HepG2 (cell line): ENCODE data around the gene MGAT4C.

ENCODE experiments used
- BORCS8-MEF2B ChIP-seq: sonication (generic); formaldehyde crosslinking; IDR thresholded peaks from 2 replicates; pipeline ENCODE4 v1.8.0; 2022; ENCODE audit warnings: mild to moderate bottlenecking, missing genetic modification reagents
- CEBPB ChIP-seq: IDR thresholded peaks from 2 replicates; pipeline ENCODE4 v1.6.1; 2011; ENCODE audit warnings: low read depth, low read length, improper control_type of control experiment, borderline replicate concordance
- CTCF ChIP-seq: sonication (generic); formaldehyde crosslinking; IDR thresholded peaks from 2 replicates; pipeline ENCODE4 v1.5.0; 2020; ENCODE audit warnings: mild to moderate bottlenecking, missing genetic modification reagents, moderate library complexity
- FOXJ3 ChIP-seq: sonication (generic); formaldehyde crosslinking; IDR thresholded peaks from 2 replicates; pipeline ENCODE4 v1.4.0; 2020; ENCODE audit warnings: missing genetic modification reagents, mild to moderate bottlenecking, borderline replicate concordance
- NFATC3 ChIP-seq: sonication (generic); formaldehyde crosslinking; IDR thresholded peaks from 2 replicates; pipeline ENCODE4 v1.5.1; 2020; ENCODE audit warnings: mild to moderate bottlenecking, missing genetic modification reagents
- NFYB ChIP-seq: sonication (generic); formaldehyde crosslinking; IDR thresholded peaks from 2 replicates; pipeline ENCODE4 v1.4.0; 2020; ENCODE audit warnings: missing genetic modification reagents
- POLR2AphosphoS2 ChIP-seq: IDR thresholded peaks from 2 replicates; pipeline ENCODE4 v1.6.1; 2011; ENCODE audit warnings: low read depth, low read length, improper control_type of control experiment
- RAD21 ChIP-seq: fragments of 450-650 bp; formaldehyde crosslinking; IDR thresholded peaks from 2 replicates; pipeline ENCODE4 v1.5.0; 2020; ENCODE audit warnings: mild to moderate bottlenecking
- RFX5 ChIP-seq: IDR thresholded peaks from 2 replicates; pipeline ENCODE4 v1.6.1; 2011; ENCODE audit warnings: low read depth, low read length, improper control_type of control experiment
- SIN3A ChIP-seq: IDR thresholded peaks from 2 replicates; pipeline ENCODE4 v1.6.1; 2011; ENCODE audit warnings: low read depth, mild to moderate bottlenecking, control low read depth, low read length, borderline replicate concordance
- ZNF329 ChIP-seq: sonication (generic); formaldehyde crosslinking; IDR thresholded peaks from 2 replicates; pipeline ENCODE4 v1.9.0; 2021; ENCODE audit warnings: low read depth, mild to moderate bottlenecking, missing genetic modification reagents
- TF ChIP-seq, protein P1 (sequence below): sonication (generic); formaldehyde crosslinking; IDR thresholded peaks from 2 replicates; pipeline ENCODE4 v1.5.0; 2020; ENCODE audit warnings: mild to moderate bottlenecking, low read depth, missing genetic modification reagents, borderline replicate concordance

GRCh38 chr12:86286119-86286518, 29.9 kb upstream of the MGAT4C start:
- TF ChIP-seq NFYB (CRISPR knock-in tag) (no peak), ZNF329 (CRISPR knock-in tag) (no peak), FOXJ3 (CRISPR knock-in tag) (no peak), RFX5 (no peak), CEBPB (no peak), BORCS8-MEF2B (CRISPR knock-in tag) (no peak), NFATC3 (no peak), CTCF (CRISPR knock-in tag) (no peak), RAD21 (CRISPR knock-in tag) (no peak), SIN3A (no peak), POLR2AphosphoS2 (no peak)
- TF ChIP-seq, protein P1, sequence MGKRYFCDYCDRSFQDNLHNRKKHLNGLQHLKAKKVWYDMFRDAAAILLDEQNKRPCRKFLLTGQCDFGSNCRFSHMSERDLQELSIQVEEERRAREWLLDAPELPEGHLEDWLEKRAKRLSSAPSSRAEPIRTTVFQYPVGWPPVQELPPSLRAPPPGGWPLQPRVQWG (CRISPR knock-in tag) = no peak
